Right lobe of liver (tissue), 4 donors: Measurements from ENCODE around the gene RAP1GAP2.

Source experiments
- POLR2A ChIP-seq: fragments of 450-650 bp; IDR thresholded peaks from one replicate; pipeline ENCODE4 v1.6.1; 2017; ENCODE audit warnings: antibody characterized with exemption, mild to moderate bottlenecking
- TF ChIP-seq, protein P1 (sequence below), 4 donors: fragments of 200-600 bp in 3 of 4; fragments of 450-650 bp in 1 of 4; IDR thresholded peaks; one replicate each; pipeline versions ENCODE4 v1.5.1 to v1.8.0; 2016 to 2022; ENCODE audit warnings: antibody characterized with exemption in 4 of 4, mild to moderate bottlenecking in 2 of 4
- donor health status: DM: no; HTN: no; CAD: no.
- donor health status: DM: no; HTN: no; CAD: no.
- donor health status: DM: no; HTN: yes; CAD: no.

DNA sequence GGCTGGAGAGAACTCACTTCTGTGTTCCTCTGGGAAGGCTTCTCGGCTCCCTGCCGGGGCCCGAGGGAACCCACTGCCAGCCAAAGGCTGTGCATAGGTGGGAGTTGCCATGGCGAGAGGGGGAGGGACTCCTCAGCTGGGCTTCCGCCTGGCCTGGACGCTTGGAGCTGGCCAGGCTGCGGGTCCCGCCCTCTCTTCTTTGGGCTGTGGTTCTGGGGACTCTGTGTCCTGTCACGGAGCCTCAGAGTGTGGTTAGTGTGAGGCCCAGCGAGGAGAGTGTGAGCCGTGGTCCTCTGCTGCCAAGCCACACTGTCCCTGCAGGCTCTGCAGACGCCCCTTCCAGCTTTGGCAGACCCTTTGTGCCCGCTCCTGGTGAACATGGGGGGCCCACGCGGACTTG lies 144.1 kb downstream of the RAP1GAP2 start:
- no peak for TF ChIP-seq POLR2A
- TF ChIP-seq, protein P1, sequence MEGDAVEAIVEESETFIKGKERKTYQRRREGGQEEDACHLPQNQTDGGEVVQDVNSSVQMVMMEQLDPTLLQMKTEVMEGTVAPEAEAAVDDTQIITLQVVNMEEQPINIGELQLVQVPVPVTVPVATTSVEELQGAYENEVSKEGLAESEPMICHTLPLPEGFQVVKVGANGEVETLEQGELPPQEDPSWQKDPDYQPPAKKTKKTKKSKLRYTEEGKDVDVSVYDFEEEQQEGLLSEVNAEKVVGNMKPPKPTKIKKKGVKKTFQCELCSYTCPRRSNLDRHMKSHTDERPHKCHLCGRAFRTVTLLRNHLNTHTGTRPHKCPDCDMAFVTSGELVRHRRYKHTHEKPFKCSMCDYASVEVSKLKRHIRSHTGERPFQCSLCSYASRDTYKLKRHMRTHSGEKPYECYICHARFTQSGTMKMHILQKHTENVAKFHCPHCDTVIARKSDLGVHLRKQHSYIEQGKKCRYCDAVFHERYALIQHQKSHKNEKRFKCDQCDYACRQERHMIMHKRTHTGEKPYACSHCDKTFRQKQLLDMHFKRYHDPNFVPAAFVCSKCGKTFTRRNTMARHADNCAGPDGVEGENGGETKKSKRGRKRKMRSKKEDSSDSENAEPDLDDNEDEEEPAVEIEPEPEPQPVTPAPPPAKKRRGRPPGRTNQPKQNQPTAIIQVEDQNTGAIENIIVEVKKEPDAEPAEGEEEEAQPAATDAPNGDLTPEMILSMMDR (IDR thresholded peaks at IDR 0.05), result no peak
